GM23338 (cell line): Measurements from ENCODE around the gene SLC6A11. TPM values are rescaled to one million over a fixed set of nuclear protein-coding genes. Genes with fewer than 3 reads are reported as not detected.

ENCODE experiments used
- ATAC-seq: fragments of 200-7000 bp; cut with Tn5 transposase; 3 replicates; pipeline ENCODE4 v1.9.1; 2020
- DNase-seq: peaks from one replicate; pipeline ENCODE4 v3.0.0-alpha.2; 2015; ENCODE audit warnings: low spot score
- H2AFZ ChIP-seq: fragments of 200-600 bp; sonication (generic); 2 replicates; pipeline ENCODE4 v1.8.0; 2016; ENCODE audit warnings: antibody characterized with exemption, mild to moderate bottlenecking, moderate library complexity
- H3F3A ChIP-seq: fragments of 200-600 bp; sonication (generic); replicated peaks from 2 replicates; pipeline ENCODE4 v1.8.0; 2017; ENCODE audit warnings: antibody characterized with exemption, mixed run types, low read depth
- H3K27ac ChIP-seq: fragments of 200-600 bp; sonication (generic); 2 replicates; pipeline ENCODE4 v1.6.1; 2016; ENCODE audit warnings: low read depth
- H3K27me3 ChIP-seq: fragments of 200-600 bp; sonication (generic); 2 replicates; pipeline ENCODE4 v1.8.0; 2016; ENCODE audit warnings: mild to moderate bottlenecking, mixed run types, moderate library complexity; ENCODE audit not compliant: insufficient read depth
- H3K36me3 ChIP-seq: fragments of 200-600 bp; sonication (generic); 2 replicates; pipeline ENCODE4 v1.8.0; 2016; ENCODE audit warnings: mild to moderate bottlenecking; ENCODE audit not compliant: insufficient read depth
- H3K4me1 ChIP-seq: fragments of 200-600 bp; sonication (generic); 2 replicates; pipeline ENCODE4 v1.8.0; 2016; ENCODE audit warnings: mild to moderate bottlenecking, moderate library complexity; ENCODE audit not compliant: insufficient read depth
- H3K4me2 ChIP-seq: fragments of 200-600 bp; sonication (generic); 2 replicates; pipeline ENCODE4 v1.7.1; 2017; ENCODE audit warnings: mixed run types
- H3K4me3 ChIP-seq: fragments of 200-600 bp; sonication (generic); 2 replicates; pipeline ENCODE4 v1.6.1; 2016; ENCODE audit warnings: mixed run types
- H3K79me2 ChIP-seq: fragments of 200-600 bp; sonication (generic); replicated peaks from 2 replicates; pipeline ENCODE4 v1.8.0; 2017; ENCODE audit warnings: mild to moderate bottlenecking; ENCODE audit not compliant: insufficient read depth
- H3K9me2 ChIP-seq: fragments of 200-600 bp; sonication (generic); 2 replicates; pipeline ENCODE4 v1.8.0; 2017; ENCODE audit not compliant: insufficient read depth
- H4K20me1 ChIP-seq: fragments of 200-600 bp; sonication (generic); replicated peaks from 2 replicates; pipeline ENCODE4 v1.8.0; 2017; ENCODE audit warnings: mild to moderate bottlenecking; ENCODE audit not compliant: insufficient read depth
- H3K27ac Mint-ChIP-seq: 2 replicates; pipeline ENCODE4 v1.8.0; 2020; ENCODE audit warnings: inconsistent platforms, mild to moderate bottlenecking, moderate library complexity, mixed read lengths
- H3K27me3 Mint-ChIP-seq: 3 replicates; pipeline ENCODE4 v1.8.0; 2022; ENCODE audit warnings: low read depth, mild to moderate bottlenecking, moderate library complexity, mixed read lengths, inconsistent platforms; ENCODE audit not compliant: insufficient read depth, poor library complexity
- H3K36me3 Mint-ChIP-seq: 3 replicates; pipeline ENCODE4 v1.8.0; 2021; ENCODE audit warnings: low read depth, mild to moderate bottlenecking, inconsistent platforms, moderate library complexity, mixed read lengths
- H3K4me1 Mint-ChIP-seq: 3 replicates; pipeline ENCODE4 v1.8.0; 2020; ENCODE audit warnings: mild to moderate bottlenecking, inconsistent platforms, mixed read lengths
- H3K4me3 Mint-ChIP-seq: 3 replicates; pipeline ENCODE4 v1.8.0; 2021; ENCODE audit warnings: moderate library complexity, mild to moderate bottlenecking, inconsistent platforms, mixed read lengths
- H3K9me3 Mint-ChIP-seq: 3 replicates; pipeline ENCODE4 v1.8.0; 2020; ENCODE audit warnings: moderate library complexity, mild to moderate bottlenecking, inconsistent platforms, mixed read lengths
- EZH2 ChIP-seq: fragments of 200-600 bp; sonication (generic); IDR thresholded peaks from one replicate; pipeline ENCODE4 v1.8.0; 2017; ENCODE audit warnings: antibody characterized with exemption, mild to moderate bottlenecking, low read depth; ENCODE audit not compliant: unreplicated experiment
- EZH2phosphoT487 ChIP-seq: fragments of 200-600 bp; sonication (generic); IDR thresholded peaks from one replicate; pipeline ENCODE4 v1.8.1; 2018; ENCODE audit warnings: antibody characterized with exemption; ENCODE audit not compliant: unreplicated experiment
- JUNB ChIP-seq: IDR thresholded peaks from one replicate; pipeline ENCODE4 v1.6.1; 2016; ENCODE audit warnings: antibody characterized with exemption; ENCODE audit not compliant: unreplicated experiment
- NANOG ChIP-seq: IDR thresholded peaks from 2 replicates; pipeline ENCODE4 v1.6.1; 2016; ENCODE audit warnings: antibody characterized with exemption, borderline replicate concordance
- ZNF114 ChIP-seq: fragments of 250-450 bp; sonication (Bioruptor Pico); IDR thresholded peaks from 2 replicates; pipeline ENCODE4 v1.5.0; 2020; ENCODE audit warnings: mild to moderate bottlenecking, moderate library complexity
- polyA plus RNA-seq: library from polyadenylated mRNA; unstranded; fragments of >200 nt; fragmentation: Nextera tagmentation; extraction: Ambion mirVana; gene quantifications from 2 replicates; pipeline ENCODE4 v1.2.1, GENCODE V29; 2016
- total RNA-seq: library from RNA; depleted of rRNA; stranded (reverse); fragments of >200 nt; shearing (Covaris generic); gene quantifications from 2 replicates; pipeline ENCODE4 v1.2.3, GENCODE V29; 2014
- TF ChIP-seq, protein P1 (sequence below): fragments of 250-450 bp; sonication (Bioruptor Pico); IDR thresholded peaks from 2 replicates; pipeline ENCODE4 v1.5.0; 2020; ENCODE audit warnings: mild to moderate bottlenecking, moderate library complexity
- TF ChIP-seq, protein P2 (sequence below): IDR thresholded peaks from 2 replicates; pipeline ENCODE4 v1.6.1; 2016; ENCODE audit warnings: antibody characterized with exemption

Gene SLC6A11
- total and polyA plus RNA-seq, 2 experiments from 2014 or later: 0.47 to 1.1 TPM

DNA sequence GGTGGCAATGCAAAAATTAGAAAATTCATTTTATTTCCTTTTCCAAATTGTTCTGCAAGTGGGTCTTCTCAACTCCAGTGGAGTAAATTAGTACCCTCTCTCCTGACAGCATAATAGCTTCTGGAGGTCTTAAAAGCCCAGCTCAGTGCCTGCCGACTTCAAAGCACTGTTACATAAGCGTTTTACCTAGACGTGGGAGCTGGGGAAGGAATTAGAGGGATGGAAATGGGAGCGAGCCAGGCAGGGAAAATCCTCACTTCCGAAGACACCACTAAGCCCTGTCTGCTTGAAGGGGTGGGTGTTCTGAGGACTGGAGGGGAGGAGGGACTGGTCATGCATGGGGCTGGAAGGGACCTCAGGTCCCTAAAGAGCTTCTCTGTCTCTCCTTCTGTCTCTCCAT is 99.3 kb downstream of the SLC6A11 start (continued):
- TF ChIP-seq, protein P1, sequence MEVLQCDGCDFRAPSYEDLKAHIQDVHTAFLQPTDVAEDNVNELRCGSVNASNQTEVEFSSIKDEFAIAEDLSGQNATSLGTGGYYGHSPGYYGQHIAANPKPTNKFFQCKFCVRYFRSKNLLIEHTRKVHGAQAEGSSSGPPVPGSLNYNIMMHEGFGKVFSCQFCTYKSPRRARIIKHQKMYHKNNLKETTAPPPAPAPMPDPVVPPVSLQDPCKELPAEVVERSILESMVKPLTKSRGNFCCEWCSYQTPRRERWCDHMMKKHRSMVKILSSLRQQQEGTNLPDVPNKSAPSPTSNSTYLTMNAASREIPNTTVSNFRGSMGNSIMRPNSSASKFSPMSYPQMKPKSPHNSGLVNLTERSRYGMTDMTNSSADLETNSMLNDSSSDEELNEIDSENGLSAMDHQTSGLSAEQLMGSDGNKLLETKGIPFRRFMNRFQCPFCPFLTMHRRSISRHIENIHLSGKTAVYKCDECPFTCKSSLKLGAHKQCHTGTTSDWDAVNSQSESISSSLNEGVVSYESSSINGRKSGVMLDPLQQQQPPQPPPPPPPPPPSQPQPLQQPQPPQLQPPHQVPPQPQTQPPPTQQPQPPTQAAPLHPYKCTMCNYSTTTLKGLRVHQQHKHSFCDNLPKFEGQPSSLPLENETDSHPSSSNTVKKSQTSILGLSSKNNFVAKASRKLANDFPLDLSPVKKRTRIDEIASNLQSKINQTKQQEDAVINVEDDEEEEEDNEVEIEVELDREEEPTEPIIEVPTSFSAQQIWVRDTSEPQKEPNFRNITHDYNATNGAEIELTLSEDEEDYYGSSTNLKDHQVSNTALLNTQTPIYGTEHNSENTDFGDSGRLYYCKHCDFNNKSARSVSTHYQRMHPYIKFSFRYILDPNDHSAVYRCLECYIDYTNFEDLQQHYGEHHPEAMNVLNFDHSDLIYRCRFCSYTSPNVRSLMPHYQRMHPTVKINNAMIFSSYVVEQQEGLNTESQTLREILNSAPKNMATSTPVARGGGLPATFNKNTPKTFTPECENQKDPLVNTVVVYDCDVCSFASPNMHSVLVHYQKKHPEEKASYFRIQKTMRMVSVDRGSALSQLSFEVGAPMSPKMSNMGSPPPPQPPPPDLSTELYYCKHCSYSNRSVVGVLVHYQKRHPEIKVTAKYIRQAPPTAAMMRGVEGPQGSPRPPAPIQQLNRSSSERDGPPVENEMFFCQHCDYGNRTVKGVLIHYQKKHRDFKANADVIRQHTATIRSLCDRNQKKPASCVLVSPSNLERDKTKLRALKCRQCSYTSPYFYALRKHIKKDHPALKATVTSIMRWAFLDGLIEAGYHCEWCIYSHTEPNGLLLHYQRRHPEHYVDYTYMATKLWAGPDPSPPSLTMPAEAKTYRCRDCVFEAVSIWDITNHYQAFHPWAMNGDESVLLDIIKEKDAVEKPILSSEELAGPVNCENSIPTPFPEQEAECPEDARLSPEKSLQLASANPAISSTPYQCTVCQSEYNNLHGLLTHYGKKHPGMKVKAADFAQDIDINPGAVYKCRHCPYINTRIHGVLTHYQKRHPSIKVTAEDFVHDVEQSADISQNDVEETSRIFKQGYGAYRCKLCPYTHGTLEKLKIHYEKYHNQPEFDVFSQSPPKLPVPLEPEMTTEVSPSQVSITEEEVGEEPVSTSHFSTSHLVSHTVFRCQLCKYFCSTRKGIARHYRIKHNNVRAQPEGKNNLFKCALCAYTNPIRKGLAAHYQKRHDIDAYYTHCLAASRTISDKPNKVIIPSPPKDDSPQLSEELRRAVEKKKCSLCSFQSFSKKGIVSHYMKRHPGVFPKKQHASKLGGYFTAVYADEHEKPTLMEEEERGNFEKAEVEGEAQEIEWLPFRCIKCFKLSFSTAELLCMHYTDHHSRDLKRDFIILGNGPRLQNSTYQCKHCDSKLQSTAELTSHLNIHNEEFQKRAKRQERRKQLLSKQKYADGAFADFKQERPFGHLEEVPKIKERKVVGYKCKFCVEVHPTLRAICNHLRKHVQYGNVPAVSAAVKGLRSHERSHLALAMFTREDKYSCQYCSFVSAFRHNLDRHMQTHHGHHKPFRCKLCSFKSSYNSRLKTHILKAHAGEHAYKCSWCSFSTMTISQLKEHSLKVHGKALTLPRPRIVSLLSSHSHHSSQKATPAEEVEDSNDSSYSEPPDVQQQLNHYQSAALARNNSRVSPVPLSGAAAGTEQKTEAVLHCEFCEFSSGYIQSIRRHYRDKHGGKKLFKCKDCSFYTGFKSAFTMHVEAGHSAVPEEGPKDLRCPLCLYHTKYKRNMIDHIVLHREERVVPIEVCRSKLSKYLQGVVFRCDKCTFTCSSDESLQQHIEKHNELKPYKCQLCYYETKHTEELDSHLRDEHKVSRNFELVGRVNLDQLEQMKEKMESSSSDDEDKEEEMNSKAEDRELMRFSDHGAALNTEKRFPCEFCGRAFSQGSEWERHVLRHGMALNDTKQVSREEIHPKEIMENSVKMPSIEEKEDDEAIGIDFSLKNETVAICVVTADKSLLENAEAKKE: no peak
- TF ChIP-seq, protein P2, sequence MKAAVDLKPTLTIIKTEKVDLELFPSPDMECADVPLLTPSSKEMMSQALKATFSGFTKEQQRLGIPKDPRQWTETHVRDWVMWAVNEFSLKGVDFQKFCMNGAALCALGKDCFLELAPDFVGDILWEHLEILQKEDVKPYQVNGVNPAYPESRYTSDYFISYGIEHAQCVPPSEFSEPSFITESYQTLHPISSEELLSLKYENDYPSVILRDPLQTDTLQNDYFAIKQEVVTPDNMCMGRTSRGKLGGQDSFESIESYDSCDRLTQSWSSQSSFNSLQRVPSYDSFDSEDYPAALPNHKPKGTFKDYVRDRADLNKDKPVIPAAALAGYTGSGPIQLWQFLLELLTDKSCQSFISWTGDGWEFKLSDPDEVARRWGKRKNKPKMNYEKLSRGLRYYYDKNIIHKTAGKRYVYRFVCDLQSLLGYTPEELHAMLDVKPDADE: no peak
- no peak for TF ChIP-seq EZH2phosphoT487
- TF ChIP-seq NANOG: no peak
- TF ChIP-seq EZH2: no peak
- TF ChIP-seq JUNB: no peak

- Mint-ChIP-seq H3K9me3 (no peaks in the 10 kb centered on the region), H3K27ac (no peak overlapping the region), H3K36me3 (no peaks in the 10 kb centered on the region), H3K4me3 (no peak overlapping the region), H3K27me3 (peaks cover 9% of the 10 kb centered on the region), H3K4me1 (no peaks in the 10 kb centered on the region; the same call in 2 of the 3 replicates)
- H3K4me3 ChIP-seq: no peak overlapping the region
- no peak for DNase-seq
- no peaks in the 10 kb centered on the region for H4K20me1 ChIP-seq
- H3K4me2 ChIP-seq: no peak overlapping the region
- H3F3A ChIP-seq: no peaks in the 10 kb centered on the region
- H2AFZ ChIP-seq: no peak overlapping the region
- ATAC-seq: no peak
- no peaks in the 10 kb centered on the region for H3K9me2 ChIP-seq
- H3K27me3 ChIP-seq: no peaks in the 10 kb centered on the region
- H3K79me2 ChIP-seq: no peaks in the 10 kb centered on the region
- no peaks in the 10 kb centered on the region for H3K4me1 ChIP-seq
- H3K27ac ChIP-seq: no peak overlapping the region
- no peaks in the 10 kb centered on the region for H3K36me3 ChIP-seq
- no peak for TF ChIP-seq EZH2phosphoT487
- no peak for TF ChIP-seq EZH2
- no peak for TF ChIP-seq ZNF114 (CRISPR knock-in tag)
- TF ChIP-seq, protein P2: no peak
- TF ChIP-seq, protein P1: no peak
- TF ChIP-seq NANOG: no peak
Observed at GRCh38 chr3:10917176-10917575, 101.1 kb downstream of the SLC6A11 start.
